Activated CD4-positive, alpha-beta T cell treated with anti-CD3 and anti-CD28 coated beads for 48 hours (primary cell): ENCODE data around the gene ZP1.
"Not testable (repeated sequence)": the region's sequence is repeated elsewhere in the genome, so short reads cannot be mapped to it uniquely, and the experiment has no call there.

Experiments
- DNase-seq: peaks from one replicate; pipeline ENCODE4 v3.0.0-alpha.2; 2020

ZP1 gene

DNA sequence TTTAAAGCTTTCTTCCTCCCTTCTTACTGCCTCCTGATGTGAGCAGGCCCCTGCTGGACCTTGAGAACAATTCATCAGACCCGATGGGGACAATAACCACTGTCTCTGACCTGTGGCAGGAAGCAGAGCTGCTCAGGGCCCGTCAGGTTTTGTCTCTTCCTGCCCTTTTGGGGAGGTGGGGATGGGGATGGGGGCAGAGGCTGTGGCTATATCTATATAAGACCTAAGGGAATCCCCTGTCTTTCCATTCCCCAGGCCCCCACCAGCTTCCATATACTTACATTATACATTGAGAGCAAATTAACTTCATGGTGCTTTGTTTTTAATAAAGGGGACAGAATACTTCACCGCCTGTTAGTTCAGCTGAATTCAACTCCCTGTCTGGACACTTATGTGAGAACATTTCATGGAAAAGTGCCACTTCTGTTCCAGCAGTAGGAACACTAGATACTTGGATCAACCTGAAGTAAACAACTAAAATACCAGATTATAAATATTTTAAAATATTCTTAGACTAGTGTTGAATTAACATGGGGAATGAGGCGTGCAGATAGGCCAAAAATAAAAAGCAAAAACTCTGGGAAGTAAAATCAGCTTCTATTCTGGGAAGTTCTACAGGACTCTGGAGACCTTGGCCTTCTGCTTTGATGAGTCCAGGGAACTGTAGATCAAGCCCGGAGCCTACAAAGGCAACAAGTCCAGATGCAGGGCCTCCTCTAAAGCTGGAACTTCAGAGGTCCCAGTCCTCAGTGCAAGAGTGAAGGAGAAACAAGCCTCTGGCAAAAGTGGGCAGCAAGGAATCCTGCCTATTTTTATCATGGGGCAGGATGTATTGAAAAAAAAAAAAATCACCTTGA is 11.1 kb downstream of the ZP1 start:
- no peak for DNase-seq

DNA sequence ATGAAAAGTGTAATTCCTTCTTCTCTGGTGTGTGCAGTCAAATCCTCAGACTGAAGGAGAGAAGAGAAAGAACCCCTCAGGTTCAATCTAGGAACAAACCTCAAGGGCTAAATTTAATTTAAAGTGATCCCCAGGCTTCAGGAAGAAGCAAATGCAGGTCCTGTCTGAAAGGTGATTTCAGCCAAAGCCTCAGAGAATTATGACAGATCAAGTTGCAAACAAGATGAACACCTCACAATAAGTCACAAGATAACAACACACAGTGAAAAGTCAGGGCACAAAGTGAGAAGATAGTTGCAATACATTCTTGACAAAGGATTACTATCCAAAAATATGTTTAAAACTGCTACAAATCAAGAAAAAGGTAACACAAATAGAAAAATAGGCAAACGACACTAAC is 11.8 kb downstream of the ZP1 start:
- DNase-seq, result no peak

DNA sequence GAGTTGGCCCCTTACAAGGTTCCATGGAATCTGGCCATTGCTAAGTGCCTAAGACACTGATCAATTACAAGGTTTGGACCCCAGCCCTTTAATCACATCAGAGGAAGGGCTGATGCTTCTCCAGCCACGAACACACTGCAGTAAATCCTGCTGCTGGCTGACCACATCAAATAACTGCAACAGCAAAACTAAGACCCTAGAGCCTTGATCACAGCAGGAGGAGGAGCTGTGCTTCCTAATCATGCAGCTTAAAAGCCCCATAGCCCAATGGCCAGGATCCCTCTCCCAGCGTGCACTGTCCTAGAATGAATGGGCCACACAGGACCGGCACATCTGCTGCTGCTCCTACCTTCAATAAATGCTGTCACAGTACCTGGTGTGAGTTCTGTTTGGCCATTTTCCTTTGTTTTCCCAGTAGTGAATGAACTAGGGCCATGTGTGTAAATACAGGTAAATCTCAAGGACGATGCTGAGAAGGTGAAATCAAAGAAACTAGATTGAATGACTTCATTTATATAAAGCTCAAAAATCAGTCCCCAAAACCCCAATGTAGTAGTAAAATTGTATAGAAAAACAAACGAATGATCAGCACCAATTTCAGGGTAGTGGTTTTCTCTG is 12.7 kb downstream of the ZP1 start:
- DNase-seq, result no peak

DNA sequence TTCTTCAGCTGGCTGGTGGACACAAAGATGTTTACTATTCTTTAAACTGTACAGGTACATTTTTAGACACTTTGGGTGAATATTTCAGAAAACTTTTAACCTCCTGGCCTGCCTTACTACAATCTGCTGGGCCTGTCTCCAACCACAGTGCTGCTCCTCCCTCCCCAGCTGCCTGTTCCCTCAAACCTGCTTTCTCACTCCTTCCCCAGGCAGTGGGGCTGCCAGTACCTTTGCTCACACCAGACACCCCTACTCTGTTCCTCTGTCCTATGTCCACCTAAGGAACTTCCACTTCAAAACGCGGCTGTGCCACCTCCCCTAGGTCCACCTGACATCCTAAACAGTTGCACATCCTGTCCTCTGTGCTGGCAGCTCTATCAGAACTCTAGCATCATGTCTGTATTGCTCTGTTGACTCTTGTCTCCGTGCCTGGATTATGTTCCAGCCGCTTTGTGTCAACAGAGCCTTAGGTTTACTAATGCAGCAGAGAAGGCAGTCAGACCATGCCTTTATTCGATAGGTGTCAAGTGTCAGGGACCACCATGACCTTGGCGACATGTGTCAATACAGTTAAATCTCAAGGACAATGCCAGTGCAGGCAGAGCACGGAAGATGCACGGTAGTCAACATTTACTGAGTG is 13.4 kb downstream of the ZP1 start:
- no peak for DNase-seq

DNA sequence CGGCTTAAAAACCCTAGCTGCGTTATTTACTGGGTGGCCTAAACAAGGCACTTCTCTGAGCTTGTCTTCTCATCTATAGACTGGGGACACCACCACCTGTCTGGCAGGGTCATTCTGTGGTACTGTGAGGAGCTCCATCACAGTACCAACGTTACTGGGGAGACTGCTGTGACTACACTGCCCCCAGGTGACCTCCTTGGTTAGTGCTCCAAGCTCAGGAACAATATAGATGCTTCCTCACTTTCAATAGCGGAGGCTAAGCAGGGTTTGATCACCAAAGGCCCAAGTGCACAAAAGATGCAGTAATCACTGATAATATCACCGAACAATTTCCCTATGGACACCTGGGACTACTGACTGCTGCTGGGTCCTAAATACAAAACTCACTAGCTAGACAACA is 20.2 kb downstream of the ZP1 start:
- peak; percentile 51 for DNase-seq

DNA sequence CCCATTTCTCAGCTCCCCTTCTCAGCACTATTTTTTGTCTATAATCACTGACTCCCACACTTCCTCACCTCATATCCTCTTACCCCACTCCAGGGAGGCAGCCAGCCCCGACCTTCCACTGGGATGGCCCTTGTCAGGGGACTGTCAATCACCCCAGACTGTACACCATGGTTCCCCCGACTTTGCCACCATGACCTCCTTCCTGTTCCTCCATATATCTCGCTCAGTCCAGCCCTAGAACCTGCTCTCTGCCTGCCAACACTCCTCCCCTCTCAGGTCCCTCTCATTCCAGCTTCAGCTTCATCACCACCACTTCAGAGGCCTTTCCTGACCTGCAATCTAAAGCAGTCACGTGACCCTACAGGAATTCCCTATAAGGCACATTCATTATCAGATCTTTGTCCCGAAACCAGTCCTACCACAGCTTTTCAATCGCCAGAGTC is 22.5 kb downstream of the ZP1 start:
- DNase-seq, result no peak

DNA sequence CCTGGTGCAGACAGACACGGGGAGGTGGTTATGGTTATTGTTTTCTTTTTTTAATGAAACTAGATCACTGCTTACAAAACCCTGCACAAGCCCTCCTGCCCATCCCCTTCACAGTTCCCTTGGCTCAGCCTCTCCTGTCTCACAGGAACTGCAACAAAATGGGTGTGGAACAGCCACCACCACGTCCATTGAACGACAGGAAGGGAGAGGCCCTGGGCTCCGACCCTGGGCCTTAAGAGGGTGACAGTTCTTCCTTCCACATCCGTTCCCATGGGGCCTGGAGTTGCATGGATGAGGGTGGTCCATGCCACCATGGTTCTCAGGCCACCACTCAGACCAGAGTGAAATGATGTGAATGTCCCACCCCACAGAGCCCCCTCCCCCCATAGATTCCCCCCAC is 23.4 kb downstream of the ZP1 start:
- DNase-seq, result no peak

DNA sequence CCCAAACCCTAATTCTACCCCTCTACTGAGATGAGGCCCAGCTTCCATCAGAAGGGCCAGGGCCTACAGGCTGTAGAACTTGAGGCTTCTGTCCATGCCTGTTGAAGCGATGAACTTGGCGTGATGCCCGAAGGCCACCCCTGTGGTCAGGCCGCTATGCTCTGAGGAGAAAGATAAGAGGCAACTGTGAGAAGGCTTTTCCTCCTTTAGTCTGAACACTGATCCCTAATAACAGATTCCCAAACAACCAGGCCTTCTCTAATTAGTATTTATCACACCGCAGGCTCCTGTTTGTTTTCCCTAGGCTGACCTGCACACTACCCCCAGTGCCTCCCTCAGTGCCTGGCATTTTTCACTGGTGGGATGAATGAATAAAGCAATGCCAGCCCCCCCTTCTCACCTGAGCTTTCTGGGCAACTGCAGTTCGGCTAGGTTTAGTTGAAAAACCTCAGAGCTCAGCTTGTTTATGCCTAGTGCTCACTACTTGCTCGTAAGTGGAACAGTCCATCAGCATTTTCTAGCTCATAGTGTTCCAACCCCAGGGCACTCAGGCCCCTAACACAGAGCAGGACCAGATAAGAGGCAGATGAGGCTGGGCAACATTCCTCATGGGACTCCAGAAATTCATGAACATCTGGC is 23.9 kb downstream of the ZP1 start:
- DNase-seq, result no peak

DNA sequence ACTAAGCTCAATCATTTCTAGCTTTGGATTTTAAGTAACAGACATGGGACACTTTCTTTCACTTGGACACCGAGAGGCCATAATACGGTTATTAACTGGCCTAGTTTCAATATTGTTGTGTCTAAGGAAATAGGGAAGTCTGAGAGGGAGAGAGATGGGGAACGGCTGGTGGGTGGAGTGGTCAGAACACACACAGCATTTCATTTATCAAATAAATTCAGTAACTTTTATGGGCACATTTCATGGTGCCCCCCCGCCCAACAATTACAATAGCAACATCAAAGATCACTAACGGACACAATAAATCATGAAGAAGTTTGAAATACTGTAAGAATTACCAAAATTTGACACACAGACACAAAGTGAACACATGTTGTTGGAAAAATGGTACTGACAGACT is 28.3 kb downstream of the ZP1 start:
- DNase-seq, result no peak

DNA sequence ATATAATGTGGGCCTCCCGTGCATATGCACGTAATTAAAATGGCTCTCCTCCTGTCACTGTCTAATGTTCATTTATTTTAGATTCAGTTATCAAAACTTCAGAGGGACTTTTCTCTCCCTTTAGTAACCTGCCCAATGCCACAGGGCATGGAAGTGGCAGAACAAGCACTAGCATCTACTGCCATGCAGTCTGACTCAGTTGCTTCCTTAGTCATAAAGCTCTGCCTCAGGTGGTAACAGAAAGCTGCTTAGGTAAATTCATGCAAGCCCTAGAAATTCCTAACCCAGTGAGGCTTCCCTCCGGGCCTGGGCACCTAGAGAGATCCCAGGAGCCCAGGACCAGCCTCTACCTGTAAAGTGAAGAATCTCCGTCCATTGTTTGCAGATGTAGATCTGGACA is 30.2 kb downstream of the ZP1 start:
- no peak for DNase-seq

DNA sequence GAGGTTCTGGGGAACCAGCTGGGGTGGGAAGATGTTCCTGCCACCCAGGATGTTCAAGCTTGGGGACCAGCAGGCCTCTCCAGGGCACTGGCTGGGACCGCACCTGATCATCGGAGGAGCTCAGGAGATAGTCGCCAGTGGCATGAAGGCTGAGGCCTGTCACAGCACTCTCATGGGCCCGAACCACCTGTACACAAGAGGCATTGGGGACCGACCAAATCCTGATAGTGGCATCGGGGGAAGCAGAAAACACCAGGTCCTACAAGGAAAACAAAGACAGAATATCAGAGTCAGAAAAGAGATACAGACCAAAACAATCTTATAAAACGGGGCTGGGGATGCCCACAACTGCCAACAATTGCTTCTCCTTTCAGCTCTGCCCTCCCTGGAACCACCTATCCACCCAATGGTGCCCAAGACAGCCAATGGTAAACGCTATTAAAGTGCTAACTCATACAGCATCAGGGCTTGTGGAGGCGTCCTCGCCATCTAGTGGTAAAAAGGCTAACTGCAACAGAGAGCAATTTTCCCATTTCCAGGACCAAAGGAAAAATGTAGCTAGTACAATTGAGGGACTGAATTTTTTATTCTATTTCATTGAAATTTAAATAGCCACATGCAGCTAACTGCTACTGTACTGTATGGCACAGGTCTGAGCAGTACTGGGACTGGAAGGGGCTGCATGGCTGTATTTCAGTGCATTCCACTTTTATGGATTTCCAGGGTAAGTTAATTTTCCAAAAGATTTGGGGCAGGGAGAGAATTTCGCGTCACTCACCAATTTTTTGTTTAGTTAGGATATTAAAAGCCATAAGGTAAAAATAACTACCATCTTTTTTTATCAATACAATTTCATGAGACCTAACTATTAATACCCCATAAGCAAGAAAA is 31.9 kb downstream of the ZP1 start:
- peak; percentile 40 for DNase-seq

DNA sequence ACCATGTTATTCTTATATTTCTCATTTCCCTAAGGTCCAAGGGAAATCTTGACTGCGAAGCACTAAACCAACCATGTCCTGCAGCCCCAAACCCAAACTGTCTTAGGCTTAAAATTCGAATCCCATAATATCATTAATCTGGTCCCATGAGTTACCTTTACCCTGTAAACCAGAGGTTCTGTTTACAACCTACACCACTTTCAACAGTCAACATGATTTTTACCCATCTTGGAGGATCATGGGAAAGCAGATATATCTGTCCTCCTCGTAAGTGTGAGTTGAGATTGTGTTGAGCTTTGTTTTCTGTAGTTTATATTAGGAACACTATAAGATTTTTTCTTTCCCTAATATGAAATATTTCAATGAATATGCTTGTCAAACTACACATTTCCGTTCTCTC is 32.6 kb downstream of the ZP1 start:
- DNase-seq, result no peak

DNA sequence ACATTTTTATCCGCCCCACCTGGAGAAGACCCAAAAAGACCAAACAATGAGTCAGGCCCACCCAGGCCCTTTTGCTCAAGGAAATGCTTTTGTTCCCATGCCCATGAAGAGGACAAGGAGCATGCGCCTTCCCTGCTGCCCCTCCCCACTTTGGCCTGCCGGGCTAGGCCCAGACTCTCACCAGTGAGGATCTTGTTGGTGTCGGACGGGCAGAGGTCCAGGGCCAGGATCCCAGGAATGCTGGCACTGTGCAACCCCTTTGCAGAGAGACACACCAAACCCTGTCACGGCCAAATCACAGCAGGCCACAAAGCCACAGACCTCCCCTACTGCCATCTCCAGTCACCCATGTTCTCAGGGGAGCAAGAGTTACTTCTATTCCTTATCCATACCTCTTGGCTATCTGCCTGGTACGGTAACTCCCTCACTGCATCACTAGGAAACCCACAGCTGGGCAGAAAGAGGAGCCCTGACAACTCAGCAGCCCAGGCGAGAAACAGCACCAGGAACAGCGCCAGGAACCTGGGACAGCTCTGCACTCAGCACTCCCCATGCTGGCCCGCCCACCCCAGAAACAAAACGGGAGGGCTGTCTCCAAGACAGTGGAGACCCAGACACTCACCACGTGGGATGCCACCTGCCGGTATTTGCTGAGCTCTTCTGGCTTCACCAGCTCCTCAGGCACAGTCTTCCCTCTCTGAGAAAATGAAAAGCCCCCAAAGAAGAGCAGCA is 33.5 kb downstream of the ZP1 start:
- no peak for DNase-seq

DNA sequence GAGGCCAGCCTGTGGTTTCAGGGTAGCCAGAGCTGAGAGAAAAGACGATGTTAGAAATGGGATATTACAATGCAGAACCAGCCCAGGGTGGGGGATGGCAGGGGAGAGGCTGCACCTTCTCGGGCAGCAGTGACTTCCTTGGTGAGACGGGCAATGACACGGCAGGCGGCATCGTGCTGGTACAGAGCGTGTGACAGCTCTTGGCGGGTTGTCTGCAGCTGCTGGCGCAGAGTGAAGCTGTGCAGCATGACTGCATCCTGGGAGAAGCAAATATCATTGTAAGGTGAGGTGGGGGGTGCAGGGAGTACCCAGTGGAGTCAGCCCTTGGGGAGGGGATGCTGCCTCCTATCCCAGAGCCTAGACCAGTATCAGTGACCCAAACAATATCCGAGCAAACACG is 35.3 kb downstream of the ZP1 start:
- DNase-seq, result no peak

DNA sequence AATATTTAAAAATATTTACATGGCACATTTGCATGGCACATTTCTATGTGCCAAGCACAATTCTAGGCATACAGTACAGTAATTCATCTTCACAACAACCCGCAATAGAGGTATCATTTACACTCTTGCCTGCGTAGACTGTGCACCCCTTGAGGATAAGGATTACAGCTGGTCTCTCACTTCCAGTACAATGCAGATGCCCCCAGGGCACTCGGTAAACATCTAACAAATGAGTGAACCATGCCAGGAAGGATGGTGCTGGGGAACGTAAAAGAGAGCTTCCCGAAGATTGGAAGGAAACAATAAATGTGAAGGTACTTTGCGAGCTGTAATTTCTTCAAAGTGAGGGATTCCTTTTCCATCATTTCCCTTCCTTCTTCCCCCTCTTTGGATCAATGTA is 37.7 kb downstream of the ZP1 start:
- DNase-seq, result no peak

DNA sequence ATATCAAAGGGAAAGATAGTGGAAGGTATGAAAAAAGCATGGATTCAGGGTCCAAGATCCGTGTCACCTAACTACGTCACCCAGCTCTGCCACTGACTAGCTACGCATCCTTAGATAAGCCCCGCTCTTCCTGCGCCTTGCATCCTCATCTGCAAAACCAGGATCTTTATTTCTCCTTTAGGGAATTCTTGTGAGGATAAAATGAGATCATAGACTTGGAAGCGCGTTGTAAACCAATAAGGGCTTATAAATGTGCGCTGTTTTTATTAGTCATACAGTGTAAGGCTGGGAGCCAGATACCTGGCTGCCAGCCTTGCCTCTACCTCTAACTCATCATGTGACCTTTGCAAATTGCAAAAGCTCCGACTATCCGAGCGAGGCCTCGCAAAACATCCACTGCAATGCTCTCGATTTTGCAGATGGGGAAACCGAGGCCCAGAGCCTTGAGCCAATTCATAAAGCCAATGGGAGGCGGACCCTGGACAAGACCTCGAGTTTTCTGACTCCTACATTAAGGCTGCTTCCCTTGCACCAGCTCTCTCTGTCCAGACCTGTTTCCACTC is 38.3 kb downstream of the ZP1 start:
- peak; percentile 30 for DNase-seq

DNA sequence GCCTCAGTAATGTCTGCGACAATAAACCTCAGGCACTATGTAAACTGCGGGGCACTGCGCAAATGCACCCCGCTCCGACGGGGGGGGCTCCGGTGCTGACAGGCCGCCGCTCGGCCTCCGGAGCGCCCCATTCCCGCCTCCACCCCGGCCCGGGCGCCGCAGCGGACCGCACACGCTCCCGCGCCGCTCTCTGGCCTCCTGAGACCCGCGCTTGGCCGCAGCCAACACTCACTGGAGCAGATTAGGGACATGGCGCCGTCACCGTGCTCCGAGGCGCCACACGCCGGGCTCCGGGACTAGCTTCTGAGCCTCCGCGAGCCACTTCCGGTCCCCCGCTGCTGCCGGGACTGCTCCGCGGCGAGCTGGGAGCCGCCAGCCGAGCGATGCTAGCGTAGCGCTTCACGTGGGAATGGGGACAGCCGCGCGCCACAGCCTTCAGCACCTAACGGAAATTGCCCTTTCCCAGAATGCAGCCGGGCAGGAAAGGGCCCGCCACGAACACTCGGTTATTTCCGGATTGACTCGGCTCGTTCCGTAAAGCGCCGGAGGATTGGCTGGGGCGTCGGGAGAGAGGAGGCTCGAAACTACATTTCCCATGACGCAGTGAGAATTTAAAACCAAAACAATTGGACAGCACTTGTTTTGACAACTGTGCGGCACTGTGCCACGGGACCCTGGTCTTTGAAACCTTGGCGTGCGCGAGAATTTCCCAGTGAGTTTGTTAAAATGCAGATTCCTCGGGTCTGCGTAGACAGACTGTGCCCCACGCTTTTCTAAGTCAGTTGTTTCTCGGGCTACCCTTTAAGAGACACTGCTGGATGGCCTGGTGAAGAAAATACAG is 39.0 kb downstream of the ZP1 start, which contains the start of gene PRPF19:
Gene PRPF19 (minus strand): TSS at position 454 of the 841 bp plus-strand sequence. CDS start 203 bp downstream, at position 251.
- DNase-seq, result peak; percentile 99

DNA sequence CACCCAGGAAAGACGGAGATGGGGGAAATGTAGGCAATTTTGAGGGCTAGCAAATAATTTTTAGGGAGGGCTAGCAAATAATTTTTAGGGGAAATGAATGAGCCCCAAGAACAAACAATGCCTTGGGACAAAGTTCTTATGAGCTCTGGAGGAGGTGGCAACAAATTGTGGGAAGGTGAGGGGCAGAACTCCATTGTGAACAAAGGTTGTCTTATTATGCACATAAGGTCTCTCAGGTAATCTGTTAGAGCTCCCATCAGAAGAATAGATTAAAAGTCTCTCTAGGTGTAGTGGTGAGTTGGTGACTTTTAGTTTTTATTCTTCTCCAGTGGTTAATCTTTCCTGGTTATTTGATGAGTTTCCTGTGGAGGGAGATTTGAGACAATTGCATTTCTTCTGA is 41.5 kb downstream of the ZP1 start:
- DNase-seq, result no peak

DNA sequence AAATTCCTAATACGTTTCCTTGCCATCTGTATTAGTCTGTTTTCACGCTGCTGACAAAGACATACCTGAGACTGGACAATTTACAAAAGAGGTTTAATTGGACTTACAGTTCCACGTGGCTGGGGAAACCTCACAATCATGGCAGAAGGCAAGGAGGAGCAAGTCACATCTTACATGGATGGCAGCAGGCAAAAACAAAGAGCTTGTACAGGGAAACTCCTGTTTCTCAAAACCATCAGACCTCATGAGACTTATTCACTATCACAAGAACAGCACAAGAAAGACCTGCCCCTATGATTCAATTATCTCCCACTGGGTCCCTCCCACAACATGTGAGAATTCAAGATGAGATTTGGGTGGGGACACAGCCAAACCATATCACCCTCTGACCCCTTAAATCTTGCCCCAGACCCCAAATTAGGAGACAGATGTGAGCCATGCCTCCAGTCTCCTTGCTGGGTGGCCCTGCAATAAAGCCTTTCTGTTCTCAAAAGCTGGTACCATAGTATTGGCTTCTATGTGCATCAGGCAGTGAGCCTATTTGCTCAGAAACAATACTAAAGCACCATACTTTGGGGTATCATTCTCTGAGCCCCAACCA is 42.4 kb downstream of the ZP1 start:
- DNase-seq, result not testable (repeated sequence)

DNA sequence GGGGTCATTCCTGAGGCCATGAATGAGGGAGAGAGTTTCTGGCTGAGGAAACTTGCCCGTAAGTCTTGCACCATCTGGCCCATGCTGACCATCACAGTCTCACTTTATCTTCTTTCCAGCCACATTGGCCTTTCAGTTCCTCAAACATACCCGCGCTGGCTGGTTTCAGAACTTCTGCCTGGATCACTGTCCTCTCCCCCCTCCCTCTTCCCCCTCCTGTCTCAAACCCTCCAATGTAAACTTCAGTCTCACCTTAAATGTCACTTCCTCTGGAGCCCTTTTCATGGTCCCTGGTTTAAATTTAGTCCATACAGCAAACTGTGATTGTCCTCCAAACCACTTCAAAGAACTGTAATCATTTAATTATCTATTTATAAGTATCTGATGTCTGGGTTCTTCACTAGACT is 42.9 kb downstream of the ZP1 start:
- DNase-seq, result no peak
